ENCODE data around the gene AP2M1.

- TF ChIP-seq ZNF317 (CRISPR knock-in tag; IDR thresholded peaks at IDR 0.05) (no peak), FOXA3 (CRISPR knock-in tag; IDR thresholded peaks at IDR 0.05) (no peak), JUND (CRISPR knock-in tag; IDR thresholded peaks at IDR 0.05) (no peak), MAZ (IDR thresholded peaks at IDR 0.05; ENCODE audit: borderline replicate concordance, low read depth, low read length) (no peak), MAZ (CRISPR knock-in tag; IDR thresholded peaks at IDR 0.05; ENCODE audit: low read depth) (no peak), ZMYM2 (CRISPR knock-in tag; IDR thresholded peaks at IDR 0.05) (no peak), ARNT (IDR thresholded peaks at IDR 0.05) (no peak), CEBPG (CRISPR knock-in tag; IDR thresholded peaks at IDR 0.05) (no peak), KAT8 (CRISPR knock-in tag; IDR thresholded peaks at IDR 0.05) (no peak), CC2D1A (CRISPR knock-in tag; IDR thresholded peaks at IDR 0.05) (no peak), CBFB (CRISPR knock-in tag; IDR thresholded peaks at IDR 0.05) (no peak; the same call in 1 of the 2 replicates), POLR2AphosphoS5 (IDR thresholded peaks at IDR 0.05; ENCODE audit: low read depth, low read length) (no peak), EZH2 (conservative IDR thresholded peaks at IDR 0.05; ENCODE audit: low read depth, low read length) (no peak)
Observed at GRCh38 chr3:184154885-184155643, 19.6 kb upstream of the AP2M1 start, which contains the start of gene DVL3.
